Mesothelial cell of epicardium (in vitro differentiated cells): ENCODE measurements around the gene RBP3. TPM values are rescaled to one million over a fixed set of nuclear protein-coding genes. Genes with fewer than 3 reads are reported as not detected.

ENCODE experiments used
- DNase-seq, 2 experiments: peaks; one replicate each; pipeline ENCODE4 v3.0.0; 2021; ENCODE audit warnings: low spot score in 2 of 2; ENCODE audit not compliant: unreplicated experiment in 2 of 2
- H3K27ac Mint-ChIP-seq: 2 replicates; pipeline ENCODE4 v1.8.0; 2021; ENCODE audit warnings: mixed read lengths
- H3K27me3 Mint-ChIP-seq: 2 replicates; pipeline ENCODE4 v1.8.0; 2021; ENCODE audit warnings: low read depth, mixed read lengths
- H3K36me3 Mint-ChIP-seq: 2 replicates; pipeline ENCODE4 v1.8.0; 2021; ENCODE audit warnings: mixed read lengths
- H3K4me1 Mint-ChIP-seq: 2 replicates; pipeline ENCODE4 v1.8.0; 2021; ENCODE audit warnings: mixed read lengths
- H3K4me3 Mint-ChIP-seq: 2 replicates; pipeline ENCODE4 v1.8.0; 2021; ENCODE audit warnings: mild to moderate bottlenecking, moderate library complexity, mixed read lengths
- H3K9me3 Mint-ChIP-seq: 2 replicates; pipeline ENCODE4 v1.8.0; 2021; ENCODE audit warnings: mixed read lengths
- CTCF ChIP-seq: fragments of 200-600 bp; sonication (generic); IDR thresholded peaks from one replicate; pipeline ENCODE4 v1.5.0; 2021; ENCODE audit warnings: antibody characterized with exemption; ENCODE audit not compliant: unreplicated experiment
- total RNA-seq: library from RNA; stranded (reverse); gene quantifications from 3 replicates; pipeline ENCODE4 v1.2.1, GENCODE V29; 2021

Gene RBP3
- total RNA-seq, 1 donor from 2014 or later: not detected

- Mint-ChIP-seq H3K4me1 (no peaks in the 10 kb centered on the region), H3K4me3 (no peak overlapping the region), H3K27me3 (no peaks in the 10 kb centered on the region), H3K36me3 (no peaks in the 10 kb centered on the region), H3K27ac (no peak overlapping the region), H3K9me3 (no peaks in the 10 kb centered on the region)
- DNase-seq: no peak
- no peak for TF ChIP-seq CTCF
Measured at GRCh38 chr10:47358457-47358856, 10.3 kb downstream of the RBP3 start.

GRCh38 chr10:47359101-47359500, 10.9 kb downstream of the RBP3 start:
- no peak overlapping the region for H3K27ac Mint-ChIP-seq
- no peaks in the 10 kb centered on the region for H3K4me1 Mint-ChIP-seq
- no peak for TF ChIP-seq CTCF
- no peak overlapping the region for H3K4me3 Mint-ChIP-seq
- H3K36me3 Mint-ChIP-seq: no peaks in the 10 kb centered on the region
- H3K27me3 Mint-ChIP-seq: no peaks in the 10 kb centered on the region
- DNase-seq: no peak
- H3K9me3 Mint-ChIP-seq: no peaks in the 10 kb centered on the region

GRCh38 chr10:47359626-47360418, 11.7 kb downstream of the RBP3 start:
- DNase-seq: no peak
- H3K36me3 Mint-ChIP-seq: no peaks in the 10 kb centered on the region
- no peak overlapping the region for H3K4me3 Mint-ChIP-seq
- TF ChIP-seq CTCF: no peak
- no peak overlapping the region for H3K27ac Mint-ChIP-seq
- H3K9me3 Mint-ChIP-seq: no peaks in the 10 kb centered on the region
- no peaks in the 10 kb centered on the region for H3K27me3 Mint-ChIP-seq
- H3K4me1 Mint-ChIP-seq: no peaks in the 10 kb centered on the region

GRCh38 chr10:47360419-47361040, 12.4 kb downstream of the RBP3 start:
- no peak for TF ChIP-seq CTCF
- Mint-ChIP-seq H3K27ac (no peak overlapping the region), H3K9me3 (no peaks in the 10 kb centered on the region), H3K4me1 (no peaks in the 10 kb centered on the region), H3K27me3 (no peaks in the 10 kb centered on the region), H3K4me3 (no peak overlapping the region), H3K36me3 (no peaks in the 10 kb centered on the region)
- DNase-seq: no peak

GRCh38 chr10:47361293-47361692, 13.1 kb downstream of the RBP3 start:
- Mint-ChIP-seq H3K4me1 (no peaks in the 10 kb centered on the region), H3K27ac (no peak overlapping the region), H3K36me3 (no peaks in the 10 kb centered on the region), H3K27me3 (no peaks in the 10 kb centered on the region), H3K9me3 (no peaks in the 10 kb centered on the region), H3K4me3 (no peak overlapping the region)
- DNase-seq: no peak
- TF ChIP-seq CTCF: peak; percentile 49
